Osteocyte (in vitro differentiated cells): ENCODE results near the gene TIAM2. TPM values are rescaled to one million over a fixed set of nuclear protein-coding genes. Genes with fewer than 3 reads are reported as not detected.
"Not testable (repeated sequence)": the region's sequence is repeated elsewhere in the genome, so short reads cannot be mapped to it uniquely, and the experiment has no call there.

Experiments
- DNase-seq: peaks from one replicate; pipeline ENCODE4 v3.0.0; 2021; ENCODE audit warnings: mixed read lengths; ENCODE audit not compliant: unreplicated experiment; ENCODE audit errors: extremely low spot score
- H3K27ac Mint-ChIP-seq: one replicate; pipeline ENCODE4 v1.8.0; 2021; ENCODE audit warnings: mild to moderate bottlenecking, mixed read lengths; ENCODE audit not compliant: unreplicated experiment
- H3K27me3 Mint-ChIP-seq: one replicate; pipeline ENCODE4 v1.8.0; 2021; ENCODE audit warnings: mixed read lengths; ENCODE audit not compliant: unreplicated experiment
- H3K36me3 Mint-ChIP-seq: one replicate; pipeline ENCODE4 v1.8.0; 2021; ENCODE audit warnings: mixed read lengths; ENCODE audit not compliant: unreplicated experiment
- H3K4me1 Mint-ChIP-seq: one replicate; pipeline ENCODE4 v1.8.0; 2021; ENCODE audit warnings: mixed read lengths; ENCODE audit not compliant: unreplicated experiment
- H3K4me3 Mint-ChIP-seq: one replicate; pipeline ENCODE4 v1.8.0; 2021; ENCODE audit warnings: mild to moderate bottlenecking, moderate library complexity, mixed read lengths; ENCODE audit not compliant: unreplicated experiment
- H3K9me3 Mint-ChIP-seq: one replicate; pipeline ENCODE4 v1.8.0; 2021; ENCODE audit warnings: mixed read lengths; ENCODE audit not compliant: unreplicated experiment
- total RNA-seq: library from RNA; stranded (reverse); gene quantifications from 2 replicates; pipeline ENCODE4 v1.2.1, GENCODE V29; 2021
- TF ChIP-seq, protein P1 (sequence below): fragments of 200-600 bp; sonication (generic); IDR thresholded peaks from 2 replicates; pipeline ENCODE4 v1.5.0; 2021; ENCODE audit warnings: antibody characterized with exemption, mild to moderate bottlenecking, moderate library complexity

The TIAM2 gene
- total RNA-seq, 1 donor from 2014 or later, result 11.2 TPM

DNA sequence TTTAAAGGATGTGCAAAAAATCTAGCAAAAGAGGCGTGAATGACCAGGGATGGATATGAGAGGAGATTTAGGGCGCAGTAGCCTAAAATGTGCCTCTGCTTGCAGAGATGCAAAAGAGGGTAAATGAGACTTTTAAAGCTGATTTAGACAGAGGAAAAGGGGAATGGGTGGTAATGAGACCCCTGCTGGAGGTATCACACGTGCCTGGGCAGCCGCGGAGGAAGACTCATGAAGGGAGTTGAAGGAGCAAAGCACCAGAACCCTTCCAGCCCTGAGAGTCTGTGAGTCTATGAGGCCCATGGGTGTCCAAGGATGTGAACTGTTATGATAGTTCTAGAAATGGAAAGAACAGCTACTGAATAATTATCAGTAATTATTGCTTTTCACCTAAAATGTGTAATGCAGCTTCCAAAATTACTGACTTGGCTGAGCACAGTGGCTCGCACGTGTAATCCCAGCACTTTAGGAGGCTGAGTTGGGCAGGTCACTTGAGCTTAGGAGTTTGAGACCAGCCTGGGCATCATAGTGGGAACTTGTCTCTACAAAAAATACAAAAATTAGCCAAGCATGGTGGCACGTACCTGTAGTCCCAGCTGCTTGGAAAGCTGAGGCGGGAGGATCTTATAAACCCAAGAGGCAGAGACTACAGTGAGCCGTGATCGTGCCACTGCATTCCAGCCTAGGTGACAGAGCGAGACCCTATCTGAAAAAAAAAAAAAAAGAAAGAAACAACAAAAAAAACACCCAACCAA is 38.2 kb upstream of the TIAM2 start:
- TF ChIP-seq, protein P1, sequence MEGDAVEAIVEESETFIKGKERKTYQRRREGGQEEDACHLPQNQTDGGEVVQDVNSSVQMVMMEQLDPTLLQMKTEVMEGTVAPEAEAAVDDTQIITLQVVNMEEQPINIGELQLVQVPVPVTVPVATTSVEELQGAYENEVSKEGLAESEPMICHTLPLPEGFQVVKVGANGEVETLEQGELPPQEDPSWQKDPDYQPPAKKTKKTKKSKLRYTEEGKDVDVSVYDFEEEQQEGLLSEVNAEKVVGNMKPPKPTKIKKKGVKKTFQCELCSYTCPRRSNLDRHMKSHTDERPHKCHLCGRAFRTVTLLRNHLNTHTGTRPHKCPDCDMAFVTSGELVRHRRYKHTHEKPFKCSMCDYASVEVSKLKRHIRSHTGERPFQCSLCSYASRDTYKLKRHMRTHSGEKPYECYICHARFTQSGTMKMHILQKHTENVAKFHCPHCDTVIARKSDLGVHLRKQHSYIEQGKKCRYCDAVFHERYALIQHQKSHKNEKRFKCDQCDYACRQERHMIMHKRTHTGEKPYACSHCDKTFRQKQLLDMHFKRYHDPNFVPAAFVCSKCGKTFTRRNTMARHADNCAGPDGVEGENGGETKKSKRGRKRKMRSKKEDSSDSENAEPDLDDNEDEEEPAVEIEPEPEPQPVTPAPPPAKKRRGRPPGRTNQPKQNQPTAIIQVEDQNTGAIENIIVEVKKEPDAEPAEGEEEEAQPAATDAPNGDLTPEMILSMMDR, result no peak
- Mint-ChIP-seq H3K4me3 (no peak overlapping the region), H3K36me3 (peaks cover 15% of the 10 kb centered on the region), H3K27ac (no peak overlapping the region), H3K4me1 (peaks cover 19% of the 10 kb centered on the region), H3K27me3 (no peaks in the 10 kb centered on the region), H3K9me3 (no peaks in the 10 kb centered on the region)
- no peak for DNase-seq

DNA sequence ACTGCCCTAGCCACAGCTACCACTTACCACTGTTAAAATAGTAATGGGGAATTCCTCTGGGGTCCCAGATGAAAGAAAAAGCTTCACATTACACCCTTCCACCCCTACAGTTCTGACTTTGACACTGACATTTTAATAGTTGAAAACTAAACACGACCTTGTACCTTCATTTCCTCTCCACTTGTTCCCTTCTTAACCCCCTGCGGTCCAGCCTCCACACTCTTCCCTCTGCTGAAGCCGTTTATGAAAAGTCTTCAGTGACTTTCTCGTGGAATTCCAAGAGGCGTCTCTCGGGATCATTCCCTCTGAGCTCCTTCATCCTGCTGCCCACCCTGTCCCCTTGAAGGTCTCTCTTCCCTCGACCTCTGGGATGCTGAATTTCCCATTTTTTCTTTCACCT is 36.6 kb upstream of the TIAM2 start:
- Mint-ChIP-seq H3K27ac (no peak overlapping the region), H3K36me3 (peaks cover 12% of the 10 kb centered on the region), H3K9me3 (no peaks in the 10 kb centered on the region), H3K27me3 (no peaks in the 10 kb centered on the region), H3K4me3 (no peak overlapping the region), H3K4me1 (peaks cover 27% of the 10 kb centered on the region)
- TF ChIP-seq, protein P1, result no peak
- no peak for DNase-seq

DNA sequence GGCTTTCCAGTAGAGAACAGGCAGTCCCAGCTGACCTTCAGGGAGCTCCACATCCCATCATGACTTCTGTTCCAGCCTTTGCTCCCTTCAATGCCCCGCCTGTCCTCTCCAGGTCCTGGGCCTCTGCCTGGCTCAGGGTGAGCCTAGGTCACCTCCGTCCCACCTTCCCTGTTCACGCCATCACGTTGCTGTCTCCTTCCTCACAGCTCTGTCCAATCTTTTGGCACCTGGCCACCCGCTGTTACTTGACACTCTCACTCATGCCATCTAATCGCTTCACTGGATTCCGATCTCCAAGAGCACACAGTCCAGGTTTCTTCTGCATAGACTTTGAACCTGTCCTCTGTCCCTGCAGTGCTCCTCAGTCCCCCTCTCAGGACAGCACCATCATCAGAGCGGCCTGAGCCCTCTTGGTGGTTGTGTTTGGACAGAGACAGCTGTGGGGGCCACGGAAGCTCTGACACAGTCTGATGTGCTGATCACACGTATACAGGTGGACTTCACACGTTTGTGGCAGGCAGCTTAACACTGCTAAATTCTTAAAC is 34.7 kb upstream of the TIAM2 start:
- Mint-ChIP-seq H3K36me3 (peaks cover 12% of the 10 kb centered on the region), H3K27me3 (no peaks in the 10 kb centered on the region), H3K4me3 (no peak overlapping the region), H3K4me1 (peaks cover 19% of the 10 kb centered on the region), H3K27ac (no peak overlapping the region), H3K9me3 (no peaks in the 10 kb centered on the region)
- no peak for DNase-seq
- TF ChIP-seq, protein P1, result no peak

DNA sequence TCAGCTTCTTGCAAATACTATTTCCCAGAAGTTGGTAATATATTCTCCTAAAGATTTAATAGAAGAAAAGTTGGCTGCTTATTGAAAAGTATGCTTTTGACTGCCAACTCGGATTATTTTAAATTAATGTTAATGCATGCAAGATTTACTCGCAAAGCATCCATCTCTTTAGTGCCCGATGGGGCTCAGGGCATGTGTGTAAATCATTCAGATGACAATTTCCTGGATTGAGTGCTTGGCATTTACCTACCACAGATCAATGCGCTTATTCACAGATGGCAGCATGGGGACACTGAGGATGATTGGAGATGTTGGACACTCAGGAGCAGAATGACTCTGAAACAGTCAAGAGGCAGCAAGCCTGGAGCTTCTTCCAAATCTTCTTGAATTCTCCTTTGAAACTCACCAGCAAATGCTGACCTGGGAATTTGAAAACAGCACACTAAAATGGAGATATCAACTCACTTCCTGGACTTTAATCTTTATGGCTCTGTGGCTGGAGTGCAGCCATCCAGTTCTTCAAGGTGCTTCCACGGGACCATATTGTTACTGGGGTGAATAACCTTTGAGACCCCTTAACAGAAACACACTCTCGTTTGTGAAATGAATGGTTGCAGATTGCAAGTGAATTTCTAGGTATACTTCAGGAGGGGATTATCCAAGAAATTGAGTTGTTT is 34.1 kb upstream of the TIAM2 start:
- no peak for DNase-seq
- Mint-ChIP-seq H3K27me3 (no peaks in the 10 kb centered on the region), H3K36me3 (peaks cover 8% of the 10 kb centered on the region), H3K9me3 (no peaks in the 10 kb centered on the region), H3K4me3 (no peak overlapping the region), H3K4me1 (peaks cover 19% of the 10 kb centered on the region), H3K27ac (no peak overlapping the region)
- TF ChIP-seq, protein P1, result no peak

DNA sequence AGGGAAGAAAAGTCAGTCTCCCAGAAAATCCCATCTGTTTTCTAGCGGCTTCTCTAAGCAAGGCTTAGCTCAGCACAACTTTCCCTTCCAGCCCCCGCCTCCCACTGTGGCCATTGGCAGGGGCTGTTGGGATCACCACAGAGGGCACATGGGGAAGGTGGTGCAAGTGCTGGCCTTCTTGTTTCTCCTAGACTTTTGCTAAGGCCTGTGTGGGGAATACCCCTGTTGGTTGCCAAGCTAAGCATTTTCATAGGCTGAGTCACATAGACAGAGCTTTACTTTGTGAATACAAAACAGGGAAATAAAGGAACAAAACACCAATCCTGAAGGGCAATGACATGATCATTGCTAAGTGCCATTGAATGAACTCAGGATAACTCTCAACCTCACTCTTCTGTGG is 32.4 kb upstream of the TIAM2 start:
- Mint-ChIP-seq H3K27ac (peak overlapping the region; percentile 34), H3K4me1 (peaks cover 19% of the 10 kb centered on the region), H3K27me3 (no peaks in the 10 kb centered on the region), H3K9me3 (no peaks in the 10 kb centered on the region), H3K36me3 (peaks cover 3% of the 10 kb centered on the region), H3K4me3 (no peak overlapping the region)
- TF ChIP-seq, protein P1, result no peak
- DNase-seq, result no peak

DNA sequence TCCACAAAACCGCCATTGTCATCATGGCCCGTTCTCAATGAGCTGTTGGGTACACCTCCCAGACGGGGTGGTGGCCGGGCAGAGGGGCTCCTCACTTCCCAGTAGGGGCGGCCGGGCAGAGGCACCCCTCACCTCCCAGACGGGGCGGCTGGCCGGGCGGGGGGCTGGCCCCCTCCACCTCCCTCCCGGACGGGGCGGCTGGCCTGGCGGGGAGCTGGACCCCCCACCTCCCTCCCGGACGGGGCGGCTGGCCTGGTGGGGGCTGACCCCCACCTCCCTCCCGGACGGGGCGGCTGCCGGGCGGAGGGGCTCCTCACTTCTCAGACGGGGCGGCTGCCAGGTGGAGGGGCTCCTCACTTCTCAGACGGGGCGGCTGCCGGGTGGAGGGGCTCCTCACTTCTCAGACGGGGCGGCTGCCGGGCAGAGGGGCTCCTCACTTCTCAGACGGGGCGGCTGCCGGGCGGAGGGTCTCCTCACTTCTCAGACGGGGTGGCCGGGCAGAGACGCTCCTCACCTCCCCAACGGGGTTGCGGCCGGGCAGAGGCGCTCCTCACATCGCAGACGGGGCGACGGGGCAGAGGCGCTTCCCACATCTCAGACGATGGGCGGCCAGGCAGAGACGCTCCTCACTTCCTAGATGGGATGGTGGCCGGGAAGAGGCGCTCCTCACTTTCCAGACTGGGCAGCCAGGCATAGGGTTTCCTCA is 28.9 kb upstream of the TIAM2 start:
- not testable (repeated sequence) for H3K27ac Mint-ChIP-seq, H3K9me3 Mint-ChIP-seq, DNase-seq, H3K36me3 Mint-ChIP-seq, H3K4me3 Mint-ChIP-seq, H3K27me3 Mint-ChIP-seq
- H3K4me1 Mint-ChIP-seq, result peaks cover 14% of the 10 kb centered on the region
